ENCODE results near the gene PACSIN1.

PACSIN1 gene

GRCh38 chr6:34530753-34531365 lies 65.0 kb downstream of the PACSIN1 start:
- ChIA-PET POLR2A (no interaction called here), CTCF (interaction anchor here (0.6 to 0.7 kb wide), 2 partner anchors 78 to 106 kb away, joined by 3 read pairs; no protein-coding TSS in a partner anchor)
- H3K36me3 ChIP-seq (ENCODE audit: control insufficient read depth in 2 of 2, insufficient read depth in 1 of 2, low read length in 2 of 2): no peaks in the 10 kb centered on the region
- TF ChIP-seq ZNF114 (tag by site-specific recombination; IDR thresholded peaks at IDR 0.05): no peak
- TF ChIP-seq ZNF837 (tag by site-specific recombination; IDR thresholded peaks at IDR 0.05): no peak
- no peak for TF ChIP-seq ZBTB11 (tag by site-specific recombination; conservative IDR thresholded peaks at IDR 0.05; ENCODE audit: low read depth)
- TF ChIP-seq ZFP3 (tag by site-specific recombination; IDR thresholded peaks at IDR 0.05; ENCODE audit: low read depth): no peak
- no peak for TF ChIP-seq ZNF777 (tag by site-specific recombination; IDR thresholded peaks at IDR 0.05; ENCODE audit: borderline replicate concordance)
- no peak for TF ChIP-seq KLF16 (tag by site-specific recombination; IDR thresholded peaks at IDR 0.05)
- TF ChIP-seq ZNF670 (tag by site-specific recombination; IDR thresholded peaks at IDR 0.05; ENCODE audit: low read depth): no peak
- TF ChIP-seq ZNF274 (IDR thresholded peaks at IDR 0.05; ENCODE audit: low read length): no peak
- no peak for TF ChIP-seq ZNF274 (tag by site-specific recombination; IDR thresholded peaks at IDR 0.05; ENCODE audit: borderline replicate concordance)
- TF ChIP-seq ZNF175 (tag by site-specific recombination; IDR thresholded peaks at IDR 0.05): no peak
- TF ChIP-seq KLF17 (tag by site-specific recombination; IDR thresholded peaks at IDR 0.05): no peak
- TF ChIP-seq ZNF433 (tag by site-specific recombination; IDR thresholded peaks at IDR 0.05; ENCODE audit: low read depth): no peak
- no peak for TF ChIP-seq ZBTB44 (tag by site-specific recombination; IDR thresholded peaks at IDR 0.05)
- no peak for TF ChIP-seq ZSCAN16 (tag by site-specific recombination; IDR thresholded peaks at IDR 0.05)
- no peak for TF ChIP-seq ZNF548 (tag by site-specific recombination; IDR thresholded peaks at IDR 0.05)
- no peak for TF ChIP-seq ZNF24 (tag by site-specific recombination; IDR thresholded peaks at IDR 0.05)
- TF ChIP-seq ZNF19 (tag by site-specific recombination; IDR thresholded peaks at IDR 0.05; ENCODE audit: low read depth): no peak
- no peak for TF ChIP-seq ZNF639 (tag by site-specific recombination; IDR thresholded peaks at IDR 0.05)
- TF ChIP-seq ZNF529 (tag by site-specific recombination; IDR thresholded peaks at IDR 0.05; ENCODE audit: insufficient replicate concordance): no peak
- no peak for TF ChIP-seq GLI4 (tag by site-specific recombination; IDR thresholded peaks at IDR 0.05)
- no peak overlapping the region for H3K27ac ChIP-seq (ENCODE audit: extremely low read depth, low read depth, low read length)
- H3K4me3 ChIP-seq (ENCODE audit: low read depth, low read length): no peak overlapping the region
- no peaks in the 10 kb centered on the region for H3K4me1 ChIP-seq (ENCODE audit: control insufficient read depth, insufficient read depth, low read length)
- H3K9me3 ChIP-seq (ENCODE audit: control insufficient read depth, insufficient read depth, low read depth, low read length): no peaks in the 10 kb centered on the region

Data from HEK293 (cell line).